HAP-1 (cell line): Measurements from ENCODE around the gene ABCD1.
"Not testable (repeated sequence)": the region's sequence is repeated elsewhere in the genome, so short reads cannot be mapped to it uniquely, and the experiment has no call there.

ENCODE experiments used
- DNase-seq, 2 experiments: peaks; one replicate each; pipeline ENCODE4 v3.0.0-alpha.2; 2016 to 2020; ENCODE audit warnings: low spot score in 2 of 2
- H3K27me3 ChIP-seq: fragments of 250-450 bp; sonication (Bioruptor Pico); 2 replicates; pipeline ENCODE4 v1.5.1; 2020; ENCODE audit warnings: low read depth, mild to moderate bottlenecking, moderate library complexity
- H3K36me3 ChIP-seq: fragments of 250-450 bp; sonication (Bioruptor Pico); replicated peaks from 2 replicates; pipeline ENCODE4 v1.5.1; 2020; ENCODE audit warnings: mild to moderate bottlenecking
- H3K4me1 ChIP-seq: fragments of 250-450 bp; sonication (Bioruptor Pico); 2 replicates; pipeline ENCODE4 v1.5.1; 2020; ENCODE audit warnings: mild to moderate bottlenecking
- H3K4me3 ChIP-seq: fragments of 250-450 bp; sonication (Bioruptor Pico); 2 replicates; pipeline ENCODE4 v1.5.1; 2020; ENCODE audit warnings: mild to moderate bottlenecking, moderate library complexity
- H3K9me3 ChIP-seq: fragments of 250-450 bp; sonication (Bioruptor Pico); 2 replicates; pipeline ENCODE4 v1.5.1; 2020; ENCODE audit warnings: mild to moderate bottlenecking, moderate library complexity
- in situ Hi-C: fragments of 300-500 bp; cut with MboI; formaldehyde crosslinking; loops from 3 replicates; pipeline ENCODE4 v1.14.3; 2020; ENCODE audit warnings: low sequenced_read_pairs, inconsistent platforms, mixed read lengths

The ABCD1 gene

GRCh38 chrX:153728095-153728494 lies 3.4 kb downstream of the ABCD1 start:
- H3K36me3 ChIP-seq: no peaks in the 10 kb centered on the region
- H3K27me3 ChIP-seq: no peaks in the 10 kb centered on the region
- in situ Hi-C loops: no loop called here
- peaks cover 20% of the 10 kb centered on the region for H3K4me1 ChIP-seq
- no peak overlapping the region for H3K4me3 ChIP-seq
- no peaks in the 10 kb centered on the region for H3K9me3 ChIP-seq
- DNase-seq: no peak

GRCh38 chrX:153728951-153729631 lies 4.4 kb downstream of the ABCD1 start:
- H3K36me3 ChIP-seq: no peaks in the 10 kb centered on the region
- no peak overlapping the region for H3K4me3 ChIP-seq
- no peaks in the 10 kb centered on the region for H3K9me3 ChIP-seq
- no peaks in the 10 kb centered on the region for H3K27me3 ChIP-seq
- no peak for DNase-seq
- H3K4me1 ChIP-seq: peaks cover 20% of the 10 kb centered on the region
- in situ Hi-C loops: no loop called here

GRCh38 chrX:153730115-153730514 lies 5.5 kb downstream of the ABCD1 start:
- DNase-seq, in situ Hi-C loops, H3K4me3 ChIP-seq, H3K27me3 ChIP-seq, H3K36me3 ChIP-seq, H3K9me3 ChIP-seq: not testable (repeated sequence)
- H3K4me1 ChIP-seq: peaks cover 16% of the 10 kb centered on the region

GRCh38 chrX:153731117-153731844 lies 6.6 kb downstream of the ABCD1 start:
- no peak for DNase-seq
- H3K27me3 ChIP-seq: no peaks in the 10 kb centered on the region
- in situ Hi-C loops: no loop called here
- H3K4me1 ChIP-seq: peaks cover 10% of the 10 kb centered on the region
- H3K36me3 ChIP-seq: no peaks in the 10 kb centered on the region
- H3K4me3 ChIP-seq: no peak overlapping the region
- no peaks in the 10 kb centered on the region for H3K9me3 ChIP-seq

- no peak for DNase-seq
- in situ Hi-C loops: no loop called here
- H3K27me3 ChIP-seq: no peaks in the 10 kb centered on the region
- H3K4me3 ChIP-seq: no peak overlapping the region
- peaks cover 4% of the 10 kb centered on the region for H3K4me1 ChIP-seq
- H3K36me3 ChIP-seq: no peaks in the 10 kb centered on the region
- H3K9me3 ChIP-seq: no peaks in the 10 kb centered on the region
These were observed 7.2 kb downstream of the ABCD1 start for GRCh38 chrX:153731845-153732215.

GRCh38 chrX:153732401-153732800 lies 7.7 kb downstream of the ABCD1 start:
- DNase-seq: no peak
- no peaks in the 10 kb centered on the region for H3K36me3 ChIP-seq
- no peaks in the 10 kb centered on the region; the same call in 1 of the 2 replicates for H3K4me1 ChIP-seq
- H3K4me3 ChIP-seq: no peak overlapping the region
- H3K27me3 ChIP-seq: no peaks in the 10 kb centered on the region
- in situ Hi-C loops: no loop called here
- H3K9me3 ChIP-seq: no peaks in the 10 kb centered on the region

GRCh38 chrX:153733651-153734240 lies 9.1 kb downstream of the ABCD1 start:
- Histone ChIP-seq H3K27me3 (no peaks in the 10 kb centered on the region), H3K4me1 (no peaks in the 10 kb centered on the region), H3K36me3 (no peaks in the 10 kb centered on the region), H3K4me3 (no peak overlapping the region), H3K9me3 (no peaks in the 10 kb centered on the region)
- in situ Hi-C loops: no loop called here
- no peak for DNase-seq

GRCh38 chrX:153734871-153735270 lies 10.2 kb downstream of the ABCD1 start:
- Histone ChIP-seq H3K27me3 (no peaks in the 10 kb centered on the region), H3K9me3 (no peaks in the 10 kb centered on the region), H3K36me3 (no peaks in the 10 kb centered on the region), H3K4me3 (no peak overlapping the region), H3K4me1 (no peaks in the 10 kb centered on the region)
- no peak for DNase-seq
- in situ Hi-C loops: no loop called here

GRCh38 chrX:153735274-153735673 lies 10.6 kb downstream of the ABCD1 start:
- Histone ChIP-seq H3K27me3 (no peaks in the 10 kb centered on the region), H3K9me3 (no peaks in the 10 kb centered on the region), H3K36me3 (no peaks in the 10 kb centered on the region), H3K4me1 (no peaks in the 10 kb centered on the region), H3K4me3 (no peak overlapping the region)
- in situ Hi-C loops: no loop called here
- no peak for DNase-seq

- no peak for DNase-seq
- H3K4me3 ChIP-seq: no peak overlapping the region
- no peaks in the 10 kb centered on the region for H3K4me1 ChIP-seq
- no peaks in the 10 kb centered on the region for H3K36me3 ChIP-seq
- no peaks in the 10 kb centered on the region for H3K9me3 ChIP-seq
- H3K27me3 ChIP-seq: no peaks in the 10 kb centered on the region
- in situ Hi-C loops: no loop called here
These were observed 11.6 kb downstream of the ABCD1 start for GRCh38 chrX:153736071-153736820.

- no peak overlapping the region for H3K4me3 ChIP-seq
- in situ Hi-C loops: no loop called here
- H3K36me3 ChIP-seq: no peaks in the 10 kb centered on the region
- no peak for DNase-seq
- no peaks in the 10 kb centered on the region for H3K27me3 ChIP-seq
- H3K9me3 ChIP-seq: no peaks in the 10 kb centered on the region
- H3K4me1 ChIP-seq: no peaks in the 10 kb centered on the region
These were observed 12.3 kb downstream of the ABCD1 start for GRCh38 chrX:153736871-153737441.

- H3K9me3 ChIP-seq: no peaks in the 10 kb centered on the region
- no peak overlapping the region for H3K4me3 ChIP-seq
- H3K36me3 ChIP-seq: no peaks in the 10 kb centered on the region
- no peaks in the 10 kb centered on the region for H3K27me3 ChIP-seq
- H3K4me1 ChIP-seq: no peaks in the 10 kb centered on the region
- no peak for DNase-seq
- in situ Hi-C loops: no loop called here
These were observed 13.5 kb downstream of the ABCD1 start for GRCh38 chrX:153738056-153738605.

GRCh38 chrX:153739754-153740486 lies 15.3 kb downstream of the ABCD1 start:
- Histone ChIP-seq H3K9me3 (no peaks in the 10 kb centered on the region), H3K4me1 (no peaks in the 10 kb centered on the region), H3K4me3 (no peak overlapping the region), H3K27me3 (no peaks in the 10 kb centered on the region), H3K36me3 (no peaks in the 10 kb centered on the region)
- in situ Hi-C loops: no loop called here
- no peak for DNase-seq
